NOMO-1 treated with dmso at 0.1 percent for 144 hours (cell line): ENCODE measurements around the gene OR7A10.
"Not testable (repeated sequence)": the region's sequence is repeated elsewhere in the genome, so short reads cannot be mapped to it uniquely, and the experiment has no call there.

Experiments used
- DNase-seq: peaks from one replicate; lab custom pipeline; 2025; ENCODE audit not compliant: unreplicated experiment; lab: John Stamatoyannopoulos, UW

Gene OR7A10

DNA sequence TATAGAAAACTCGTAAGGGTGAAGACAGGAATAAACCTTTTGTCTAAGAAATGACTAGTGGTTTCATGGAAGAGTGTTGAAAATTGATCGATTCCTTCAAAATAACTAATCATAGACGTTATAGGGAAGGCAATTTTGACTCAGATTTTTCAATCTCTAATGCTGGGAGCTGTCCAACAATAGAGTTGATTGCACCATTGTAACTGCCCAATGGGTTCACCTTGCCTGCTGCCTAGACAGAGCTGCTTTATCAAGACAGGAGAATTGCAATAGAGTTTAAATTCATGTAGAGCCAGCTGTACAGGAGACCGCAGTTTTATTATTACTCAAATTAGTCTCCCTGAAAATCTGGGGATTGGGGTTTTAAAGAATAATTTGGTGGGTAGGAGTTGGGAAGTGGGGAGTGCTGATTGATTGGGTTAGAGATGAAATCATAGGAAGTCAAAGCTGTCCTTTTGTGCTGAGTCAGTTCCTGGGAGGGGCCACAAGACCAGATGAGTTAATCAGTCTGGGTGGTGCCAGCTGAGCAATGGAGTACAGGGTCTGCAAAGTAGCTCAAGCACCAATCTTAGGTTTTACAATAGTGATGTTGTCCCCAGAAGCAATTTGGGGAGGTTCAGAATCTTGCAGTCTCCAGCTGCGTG, 53.5 kb downstream of the OR7A10 start:
- DNase-seq = no peak

DNA sequence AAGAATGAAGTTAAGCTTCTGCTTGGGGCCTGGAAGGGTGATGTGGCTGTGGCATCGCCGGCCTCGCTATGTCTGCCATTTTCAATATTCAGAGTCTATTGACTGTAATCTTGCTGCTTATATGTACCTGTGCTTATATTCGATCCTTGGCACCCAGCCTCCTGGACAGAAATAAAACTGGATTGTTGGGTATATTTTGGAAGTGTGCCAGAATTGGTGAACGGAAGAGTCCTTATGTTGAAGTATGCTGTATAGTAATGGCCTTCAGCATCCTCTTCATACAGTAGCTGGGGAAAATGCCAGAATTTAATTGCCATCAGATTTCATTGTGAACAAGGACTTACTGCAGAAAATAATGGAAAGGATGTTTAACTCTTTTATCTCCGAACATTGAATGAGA, 56.5 kb downstream of the OR7A10 start:
- not testable (repeated sequence) for DNase-seq
